GM11168 (cell line): ENCODE results near the gene ERCC1.

Experiments used
- in situ Hi-C: fragments of 300-500 bp; cut with MboI; formaldehyde crosslinking; loops from one replicate; pipeline ENCODE4 v1.12.0; 2022; ENCODE audit warnings: low sequenced_read_pairs; ENCODE audit not compliant: unreplicated experiment

Gene ERCC1

GRCh38 chr19:45370410-45371204 is 53.1 kb downstream of the ERCC1 start, which contains the start of gene ERCC2:
Gene ERCC2, minus strand, starts transcription at chr19:45370573. Its CDS starts 33 bp downstream, at chr19:45370540.
- in situ Hi-C loops: no loop called here

GRCh38 chr19:45368737-45369340 is 54.9 kb downstream of the ERCC1 start:
- in situ Hi-C loops: no loop called here

GRCh38 chr19:45368127-45368526 is 55.6 kb downstream of the ERCC1 start:
- in situ Hi-C loops: no loop called here

- in situ Hi-C loops: no loop called here
Measured at GRCh38 chr19:45364696-45365095, 59.0 kb downstream of the ERCC1 start.

- in situ Hi-C loops: no loop called here
Measured at GRCh38 chr19:45363861-45364459, 59.8 kb downstream of the ERCC1 start.

GRCh38 chr19:45362291-45362690 is 61.4 kb downstream of the ERCC1 start:
- in situ Hi-C loops: no loop called here

- in situ Hi-C loops: no loop called here
Measured at GRCh38 chr19:45361608-45362007, 62.1 kb downstream of the ERCC1 start.

- in situ Hi-C loops: no loop called here
Measured at GRCh38 chr19:45358213-45358792, 65.4 kb downstream of the ERCC1 start.

GRCh38 chr19:45357445-45357783 is 66.3 kb downstream of the ERCC1 start:
- in situ Hi-C loops: no loop called here
